GM12878 (cell line): ENCODE data around the gene DPM3. TPM values are rescaled to one million over a fixed set of nuclear protein-coding genes. Genes with fewer than 3 reads are reported as not detected.

ENCODE experiments used
- CBX3 ChIP-seq: fragments of 200-600 bp; sonication (generic); IDR thresholded peaks from 2 replicates; pipeline ENCODE4 v1.6.1; 2016; ENCODE audit warnings: low read depth, borderline replicate concordance
- CREB1 ChIP-seq: IDR thresholded peaks from 2 replicates; pipeline ENCODE4 v1.6.1; 2012; ENCODE audit warnings: low read depth, mild to moderate bottlenecking, inconsistent platforms
- IKZF2 ChIP-seq, 2 experiments: fragments of 450-650 bp; IDR thresholded peaks; 2 replicates each; pipeline ENCODE4 v1.6.1; 2017; ENCODE audit warnings: mild to moderate bottlenecking in 2 of 2, moderate library complexity in 2 of 2
- MEF2B ChIP-seq: fragments of 450-650 bp; IDR thresholded peaks from 2 replicates; pipeline ENCODE4 v1.6.1; 2018; ENCODE audit warnings: mild to moderate bottlenecking, moderate library complexity; ENCODE audit not compliant: partially characterized antibody, poor library complexity, severe bottlenecking
- NBN ChIP-seq: fragments of 450-650 bp; IDR thresholded peaks from 2 replicates; pipeline ENCODE4 v1.6.1; 2016
- RAD21 ChIP-seq: IDR thresholded peaks from 2 replicates; pipeline ENCODE4 v1.6.1; 2011; ENCODE audit warnings: mild to moderate bottlenecking, low read depth, low read length, moderate library complexity; ENCODE audit not compliant: insufficient read depth
- RELB ChIP-seq: fragments of 450-650 bp; IDR thresholded peaks from 2 replicates; pipeline ENCODE4 v1.6.1; 2017; ENCODE audit warnings: low read depth, mild to moderate bottlenecking, moderate library complexity
- SMARCA5 ChIP-seq: fragments of 450-650 bp; IDR thresholded peaks from 2 replicates; pipeline ENCODE4 v1.6.1; 2017; ENCODE audit warnings: mild to moderate bottlenecking
- TAF1 ChIP-seq: IDR thresholded peaks from 2 replicates; pipeline ENCODE4 v1.6.1; 2011; ENCODE audit warnings: mild to moderate bottlenecking, low read depth, low read length, borderline replicate concordance
- ZBTB40 ChIP-seq: fragments of 450-650 bp; IDR thresholded peaks from 2 replicates; pipeline ENCODE4 v1.6.1; 2016; ENCODE audit warnings: mild to moderate bottlenecking, moderate library complexity, borderline replicate concordance
- ZNF687 ChIP-seq: fragments of 450-650 bp; IDR thresholded peaks from 2 replicates; pipeline ENCODE4 v1.6.1; 2017; ENCODE audit warnings: mild to moderate bottlenecking, moderate library complexity
- polyA plus RNA-seq, 11 experiments: library from polyadenylated mRNA; depleted of rRNA in 4 of 11; unstranded in 6 of 11; stranded (reverse) in 5 of 11; fragments of >200 nt; fragmentation: Nextera tagmentation in 4 of 11; fragmentation: Illumina TruSeq in 1 of 11; extraction: Ambion mirVana in 4 of 11; extraction: Trizol in 1 of 11; gene quantifications; 1 replicate in 1 of 11; 2 replicates in 10 of 11; pipeline versions ENCODE4 v1.2.1 to v1.2.3, GENCODE V29; 2011 to 2016; ENCODE audit warnings: inconsistent platforms in 2 of 11, missing spikeins in 2 of 11, low read depth in 1 of 11
- total RNA-seq, 4 experiments: library from RNA; depleted of rRNA in 3 of 4; stranded (reverse); fragments of >200 nt in 3 of 4; fragmentation: Illumina TruSeq in 1 of 4; extraction: Trizol in 1 of 4; gene quantifications; 2 replicates each; pipeline versions ENCODE4 v1.2.1 to v1.2.3, GENCODE V29; 2013 to 2021

The DPM3 gene
- total and polyA plus RNA-seq, 10 of the 15 experiments (the other 5 are each of a cell fraction or from before 2014, with no cell fraction given) = 5.9 to 78.7 (median 25.7) TPM

- TF ChIP-seq ZNF687 = peak; percentile 69
- peak; percentile 90 for TF ChIP-seq CREB1
- TF ChIP-seq CBX3 = no peak
- TF ChIP-seq NBN = peak; percentile 76
- TF ChIP-seq TAF1 = peak; percentile 81; the same call in 1 of the 2 replicates
- peak; percentile 14 to 19; a peak in 1 of 4 replicates for TF ChIP-seq IKZF2 (IDR thresholded peaks at IDR 0.05)
- peak; percentile 63; the same call in 1 of the 2 replicates for TF ChIP-seq ZBTB40
- peak; percentile 90 for TF ChIP-seq SMARCA5
- peak; percentile 42; the same call in 1 of the 2 replicates for TF ChIP-seq RELB
- peak; percentile 23 for TF ChIP-seq MEF2B
- TF ChIP-seq RAD21 = peak; percentile 26; the same call in 1 of the 2 replicates
Measured at GRCh38 chr1:155172732-155173477, 32.6 kb upstream of the DPM3 start, which contains the start of gene KRTCAP2 (continued).
